Hematopoietic multipotent progenitor cell treated with erythropoietin and hydrocortisone succinate and interleukin-3 and kit ligand, for 15 days (in vitro differentiated cells): Measurements from ENCODE around the gene CHADL.
"Not testable (repeated sequence)": the region's sequence is repeated elsewhere in the genome, so short reads cannot be mapped to it uniquely, and the experiment has no call there.

Source experiments
- DNase-seq: peaks from one replicate; pipeline ENCODE4 v3.0.0-alpha.2; 2015; ENCODE audit warnings: low spot score

CHADL gene

GRCh38 chr22:41181349-41182241 lies 59.1 kb downstream of the CHADL start:
- no peak for DNase-seq

GRCh38 chr22:41180926-41181325 lies 59.8 kb downstream of the CHADL start:
- DNase-seq: no peak

GRCh38 chr22:41180362-41180761 lies 60.4 kb downstream of the CHADL start:
- DNase-seq: not testable (repeated sequence)
